CD4-positive, alpha-beta T cell treated with Interferon gamma for 1 hour (primary cell): Measurements from ENCODE around the gene PLEKHO2.
"Not testable (repeated sequence)": the region's sequence is repeated elsewhere in the genome, so short reads cannot be mapped to it uniquely, and the experiment has no call there.

Experiments
- DNase-seq: peaks from one replicate; pipeline ENCODE4 v3.0.0-alpha.2; 2020

The PLEKHO2 gene, protein sequence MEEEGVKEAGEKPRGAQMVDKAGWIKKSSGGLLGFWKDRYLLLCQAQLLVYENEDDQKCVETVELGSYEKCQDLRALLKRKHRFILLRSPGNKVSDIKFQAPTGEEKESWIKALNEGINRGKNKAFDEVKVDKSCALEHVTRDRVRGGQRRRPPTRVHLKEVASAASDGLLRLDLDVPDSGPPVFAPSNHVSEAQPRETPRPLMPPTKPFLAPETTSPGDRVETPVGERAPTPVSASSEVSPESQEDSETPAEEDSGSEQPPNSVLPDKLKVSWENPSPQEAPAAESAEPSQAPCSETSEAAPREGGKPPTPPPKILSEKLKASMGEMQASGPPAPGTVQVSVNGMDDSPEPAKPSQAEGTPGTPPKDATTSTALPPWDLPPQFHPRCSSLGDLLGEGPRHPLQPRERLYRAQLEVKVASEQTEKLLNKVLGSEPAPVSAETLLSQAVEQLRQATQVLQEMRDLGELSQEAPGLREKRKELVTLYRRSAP

DNA sequence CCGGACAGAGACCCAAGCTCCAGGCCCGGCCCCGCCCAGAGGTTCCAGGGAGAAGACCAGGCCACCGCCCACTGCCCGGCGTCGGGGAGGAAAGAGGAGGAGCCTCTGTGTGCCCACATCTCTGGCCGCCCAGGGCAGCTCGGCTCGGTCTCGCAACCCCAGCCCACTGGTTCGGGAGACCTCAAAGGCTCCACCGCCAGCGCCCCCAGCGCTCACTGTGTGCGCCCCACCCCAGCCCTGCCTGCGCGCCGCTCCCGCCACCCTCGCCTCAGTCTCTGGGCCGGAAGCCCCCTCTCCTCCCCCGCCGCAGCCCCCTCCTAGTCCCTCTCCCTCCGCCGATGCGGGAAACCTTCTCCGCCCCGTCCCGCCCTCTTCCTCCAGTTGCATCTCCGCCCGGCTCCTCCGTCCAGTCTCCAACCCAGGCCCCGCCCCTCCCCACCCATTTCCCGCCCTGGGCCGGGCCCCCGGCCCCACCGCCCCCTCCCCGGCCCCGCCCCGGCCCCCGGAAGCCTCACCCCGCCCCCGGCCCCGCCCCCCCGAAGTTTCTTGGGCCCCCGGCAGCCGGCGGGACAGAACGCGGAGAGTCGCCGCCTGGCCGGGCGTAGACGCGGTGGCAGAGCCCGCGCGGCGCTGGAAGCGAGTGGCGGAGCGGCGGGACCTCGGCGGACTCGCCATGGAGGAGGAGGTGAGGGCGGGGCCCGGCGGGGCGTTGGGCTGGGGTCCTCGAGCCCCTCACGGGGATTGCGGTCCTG lies at the start of gene PLEKHO2:
Gene PLEKHO2 (plus strand): TSS at position 572 of the 752 bp plus-strand sequence. CDS start 102 bp downstream, at position 674.
- DNase-seq, result peak; percentile 94

DNA sequence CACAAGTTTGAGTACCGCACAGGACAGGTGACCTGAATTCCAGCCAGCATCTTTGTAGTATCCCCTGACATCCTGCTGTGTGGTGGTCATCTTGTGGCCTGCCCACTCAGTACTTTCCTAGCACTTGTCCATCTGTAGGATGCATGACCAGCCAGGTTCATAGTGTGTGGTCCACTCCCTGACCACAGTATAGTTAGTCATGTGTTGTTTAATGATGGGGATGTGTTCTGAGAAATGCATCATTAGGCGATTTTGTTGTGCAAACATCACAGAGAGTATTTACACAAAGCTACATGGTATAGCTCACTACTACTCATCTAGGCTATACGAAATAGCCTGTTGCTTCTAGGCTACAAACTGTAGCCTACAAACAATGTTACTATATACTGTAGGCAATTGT lies 49.4 kb upstream of the PLEKHO2 start:
- DNase-seq, result no peak

DNA sequence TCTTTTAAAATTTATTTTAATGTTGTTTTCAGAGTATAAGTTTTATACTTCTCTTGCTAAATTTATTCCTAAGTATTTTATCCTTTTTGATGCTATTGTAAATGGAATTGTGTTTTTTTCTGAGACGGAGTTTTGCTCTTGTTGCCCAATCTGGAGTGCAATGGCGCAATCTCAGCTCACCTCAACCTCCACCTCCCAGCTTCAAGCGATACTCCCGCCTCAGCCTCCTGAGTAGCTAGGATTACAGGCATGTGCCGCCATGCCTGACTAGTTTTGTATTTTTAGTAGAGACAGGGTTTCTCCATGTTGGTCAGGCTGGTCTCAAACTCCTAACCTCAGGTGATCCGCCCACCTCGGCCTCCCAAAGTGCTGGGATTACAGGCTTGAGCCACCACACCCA lies 46.4 kb upstream of the PLEKHO2 start:
- not testable (repeated sequence) for DNase-seq

DNA sequence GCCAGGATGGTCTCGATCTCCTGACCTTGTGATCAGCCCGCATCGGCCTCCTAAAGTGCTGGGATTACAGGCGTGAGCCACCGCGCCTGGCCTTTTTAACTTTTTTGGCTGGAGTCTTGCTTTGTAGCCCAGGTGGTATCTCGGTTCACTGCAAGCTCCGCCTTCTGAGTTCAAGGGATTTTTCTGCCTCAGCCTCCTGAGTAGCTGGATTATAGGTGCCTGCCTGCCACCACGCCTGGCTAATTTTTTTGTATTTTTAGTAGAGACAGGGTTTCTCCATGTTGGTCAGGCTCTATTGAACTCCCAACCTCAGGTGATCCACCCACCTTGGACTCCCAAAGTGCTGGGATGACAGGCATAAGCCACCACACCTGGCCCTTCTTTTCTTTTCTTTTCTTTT lies 45.8 kb upstream of the PLEKHO2 start:
- not testable (repeated sequence) for DNase-seq

DNA sequence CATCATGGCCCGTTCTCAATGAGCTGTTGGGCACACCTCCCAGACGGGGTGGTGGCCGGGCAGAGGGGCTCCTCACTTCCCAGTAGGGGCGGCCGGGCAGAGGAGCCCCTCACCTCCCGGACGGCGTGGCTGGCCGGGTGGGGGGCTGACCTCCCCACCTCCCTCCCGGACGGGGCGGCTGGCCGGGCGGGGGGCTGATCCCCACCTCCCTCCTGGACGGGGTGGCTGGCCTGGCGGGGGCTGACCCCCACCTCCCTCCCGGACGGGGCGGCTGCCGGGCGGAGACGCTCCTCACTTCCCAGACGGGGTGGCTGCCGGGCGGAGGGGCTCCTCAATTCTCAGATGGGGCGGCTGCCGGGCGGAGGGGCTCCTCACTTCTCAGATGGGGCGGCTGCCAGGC lies 42.8 kb upstream of the PLEKHO2 start:
- DNase-seq, result not testable (repeated sequence)

DNA sequence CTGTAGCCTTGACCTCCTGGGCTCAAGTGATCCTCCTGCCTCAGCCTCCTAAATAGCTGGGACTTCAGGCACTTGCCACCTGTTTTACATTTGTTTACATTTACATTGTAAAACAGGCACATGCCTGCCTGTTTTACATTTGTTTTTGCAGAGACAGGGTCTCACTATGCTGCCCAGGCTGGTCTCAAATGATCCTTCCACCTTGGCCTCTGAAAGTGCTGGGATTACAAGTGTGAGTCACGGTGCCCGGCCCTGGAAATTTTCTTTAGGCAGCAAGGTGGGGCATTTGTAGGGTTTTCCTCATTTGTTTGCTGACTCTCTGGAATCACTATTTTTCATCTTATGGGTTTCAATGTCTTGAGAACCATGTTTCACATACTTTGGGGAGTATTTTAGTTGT lies 41.2 kb upstream of the PLEKHO2 start:
- no peak for DNase-seq

DNA sequence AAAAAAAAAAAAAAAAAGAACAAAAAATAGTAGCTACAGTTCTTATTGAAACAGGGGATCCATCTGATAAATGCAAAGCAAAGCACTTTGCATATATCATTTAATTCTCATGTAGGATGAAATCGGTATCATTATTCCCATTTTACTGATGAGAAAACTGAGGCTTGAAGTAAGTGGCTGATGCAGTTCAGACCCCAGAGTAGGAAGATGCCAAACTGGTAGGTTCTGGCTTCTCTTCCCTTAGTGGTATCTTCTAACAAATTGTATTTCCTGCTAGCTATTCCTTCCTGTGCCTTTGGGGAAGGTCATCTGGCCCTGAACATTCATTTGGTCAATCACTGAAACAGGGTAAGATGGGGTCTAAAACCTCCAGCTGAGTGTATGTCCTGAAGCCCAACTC lies 38.2 kb upstream of the PLEKHO2 start:
- DNase-seq, result no peak

DNA sequence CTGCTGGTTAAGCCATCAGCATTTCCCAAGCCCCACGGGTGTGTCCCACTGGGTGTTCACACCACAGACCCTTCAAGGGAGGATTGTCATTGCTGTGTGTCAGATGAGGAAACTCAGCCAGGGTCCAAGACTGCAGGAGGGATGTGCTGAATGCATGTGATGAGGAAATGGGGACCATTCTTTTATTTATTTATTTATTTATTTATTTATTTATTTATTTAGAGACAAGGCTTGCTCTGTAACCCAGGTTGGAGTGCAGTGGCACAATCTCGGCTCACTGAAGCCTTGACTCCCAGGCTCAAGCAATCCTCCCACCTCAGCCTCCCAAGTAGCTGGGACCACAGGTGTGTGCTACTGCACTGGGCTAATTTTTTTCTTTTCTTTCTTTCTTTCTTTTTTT lies 37.1 kb upstream of the PLEKHO2 start:
- no peak for DNase-seq

DNA sequence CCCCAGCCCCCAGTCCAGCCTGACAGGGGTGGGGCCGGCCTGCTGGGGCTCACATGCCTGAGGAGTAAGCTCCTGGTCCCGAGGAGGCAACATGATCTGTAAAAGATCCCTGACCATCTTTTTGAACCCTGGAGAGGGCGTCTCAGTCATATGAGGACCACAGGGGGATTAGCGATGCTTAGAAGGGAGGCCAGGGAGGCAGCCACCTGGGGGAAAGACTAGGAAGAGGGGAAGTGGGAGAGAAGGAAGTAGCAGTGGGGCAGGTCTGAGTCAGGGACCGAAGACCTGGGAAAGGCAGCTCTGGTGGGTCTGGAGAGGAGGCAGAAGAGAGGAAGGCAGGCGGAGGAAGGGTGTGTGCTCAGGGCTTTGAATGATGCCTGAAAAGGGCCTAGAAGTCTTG lies 35.2 kb upstream of the PLEKHO2 start:
- no peak for DNase-seq

DNA sequence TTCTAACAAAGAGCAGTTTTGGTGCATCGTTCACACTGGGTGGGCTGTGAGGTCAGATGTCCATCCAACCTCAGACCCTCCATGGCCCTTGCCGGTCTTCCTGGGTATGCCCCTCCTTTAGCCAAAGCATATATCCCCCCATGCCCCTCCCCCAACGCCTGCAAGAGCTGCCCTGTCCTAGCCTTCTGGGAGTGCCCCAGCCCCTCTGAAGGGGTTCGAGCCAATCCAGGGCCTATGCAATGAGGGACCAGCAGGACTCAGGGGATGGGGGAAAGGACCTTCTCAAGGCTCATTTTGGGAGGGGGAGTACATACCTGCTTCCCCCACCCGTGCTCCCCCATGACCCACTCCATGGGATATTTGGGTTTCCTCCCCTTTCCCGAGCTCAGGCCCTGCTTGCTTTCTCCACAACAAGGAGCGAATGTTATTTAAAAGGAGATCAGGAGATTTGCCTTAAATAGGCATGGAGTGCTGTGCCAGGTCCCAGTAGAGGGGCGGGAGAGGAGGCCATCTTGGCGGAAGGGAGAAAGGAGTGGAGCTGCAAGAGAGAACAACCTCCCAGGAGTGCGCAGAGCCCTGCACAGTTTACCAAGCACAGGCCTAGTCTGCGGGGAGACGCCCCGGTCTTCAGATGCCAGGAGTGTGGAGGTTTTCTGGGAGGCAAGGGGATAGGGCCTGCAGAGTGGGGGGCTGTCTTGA lies 34.5 kb upstream of the PLEKHO2 start:
- DNase-seq, result no peak

DNA sequence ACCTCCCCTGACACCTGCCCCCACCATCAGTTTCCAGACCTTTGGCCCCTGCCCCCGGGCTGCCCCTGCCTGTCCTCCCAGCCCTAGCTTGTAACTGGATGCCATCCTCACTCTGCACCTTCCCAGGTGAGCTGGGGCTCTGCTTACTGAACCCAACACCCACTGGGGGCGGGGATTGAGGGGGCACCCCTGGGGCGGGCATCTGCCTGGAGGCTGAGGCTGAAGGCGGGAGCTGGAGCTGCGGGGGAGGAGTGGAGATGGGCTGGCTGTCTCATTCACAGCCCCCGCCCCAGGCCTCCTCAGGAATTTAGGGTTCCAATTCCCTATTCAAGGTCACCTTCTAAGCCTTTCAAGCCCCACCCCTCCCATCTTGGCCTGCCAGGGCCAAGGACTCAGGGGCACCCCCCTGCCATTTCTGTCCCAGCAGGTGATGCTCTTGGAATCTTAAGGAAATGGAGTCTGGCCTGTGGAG lies 33.9 kb upstream of the PLEKHO2 start:
- no peak for DNase-seq

DNA sequence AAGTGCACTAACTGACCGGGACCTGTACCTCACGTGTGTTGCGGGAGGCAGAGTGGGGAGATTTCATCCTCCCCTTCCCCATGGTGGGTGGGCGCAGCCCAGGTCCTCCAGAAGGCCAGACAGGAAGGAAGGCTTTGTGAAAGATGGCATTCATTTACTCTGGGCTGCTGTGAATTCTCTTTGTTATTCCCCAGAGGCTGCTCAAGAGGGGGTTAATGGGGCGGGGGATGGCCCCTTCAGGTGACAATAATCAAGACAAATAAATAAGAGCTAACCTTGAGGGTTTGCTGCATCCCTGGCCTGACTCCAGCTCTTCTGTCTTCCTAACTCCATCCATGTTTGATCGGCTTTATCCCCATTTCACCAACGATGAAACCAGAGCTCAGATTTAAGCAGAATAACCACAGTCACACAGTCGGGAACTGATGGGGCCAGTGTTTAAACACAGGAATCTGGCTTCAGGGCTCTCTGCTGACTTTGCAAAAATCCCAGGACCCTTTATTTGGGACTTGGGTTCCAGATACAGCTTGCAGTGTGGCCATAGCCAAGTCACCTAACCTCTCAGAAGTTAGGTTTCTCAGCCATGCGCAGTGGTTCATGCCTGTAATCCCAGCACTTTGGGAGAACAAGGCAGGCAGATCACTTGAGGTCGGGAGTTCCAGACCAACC lies 32.8 kb upstream of the PLEKHO2 start:
- no peak for DNase-seq

DNA sequence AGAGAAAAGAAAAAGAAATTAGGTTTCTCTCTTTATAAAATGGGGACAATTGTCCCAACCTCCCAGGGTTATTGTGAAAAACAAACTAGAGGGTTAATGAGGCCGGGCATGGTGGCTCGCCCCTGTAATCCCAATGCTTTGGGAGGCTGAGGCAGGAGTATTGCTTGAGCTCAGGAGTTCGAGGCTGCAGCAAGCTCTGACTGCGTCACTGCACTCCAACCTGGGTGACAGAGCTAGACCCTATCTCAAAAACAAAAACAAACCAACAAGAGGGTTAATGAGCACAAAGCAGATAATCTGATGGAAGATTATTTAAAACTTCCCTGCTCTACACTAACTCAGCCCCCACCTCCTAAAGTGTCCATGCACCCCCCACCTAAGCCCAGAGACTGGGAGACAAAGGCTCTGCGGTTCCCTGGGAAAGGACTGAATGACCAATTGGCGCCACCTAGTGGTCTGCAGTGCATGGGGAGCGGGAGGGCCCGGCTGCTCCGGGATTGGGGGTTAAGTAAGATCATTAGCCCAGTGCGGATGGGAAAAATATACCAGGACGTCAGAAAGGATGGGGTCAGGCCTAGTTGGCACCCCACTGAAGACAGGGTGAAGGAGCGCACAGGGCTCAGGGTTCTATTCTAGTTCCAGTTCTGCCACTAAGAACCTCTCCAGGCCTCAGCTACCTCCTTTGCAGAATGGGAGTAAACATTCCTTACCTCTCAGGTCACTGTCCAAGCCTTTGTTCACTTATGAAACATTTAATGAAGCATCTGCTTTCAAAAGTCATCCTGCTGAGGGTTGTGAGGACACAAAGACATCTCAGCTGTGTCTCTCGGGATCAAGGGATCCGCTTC lies 31.8 kb upstream of the PLEKHO2 start:
- DNase-seq, result peak; percentile 42

DNA sequence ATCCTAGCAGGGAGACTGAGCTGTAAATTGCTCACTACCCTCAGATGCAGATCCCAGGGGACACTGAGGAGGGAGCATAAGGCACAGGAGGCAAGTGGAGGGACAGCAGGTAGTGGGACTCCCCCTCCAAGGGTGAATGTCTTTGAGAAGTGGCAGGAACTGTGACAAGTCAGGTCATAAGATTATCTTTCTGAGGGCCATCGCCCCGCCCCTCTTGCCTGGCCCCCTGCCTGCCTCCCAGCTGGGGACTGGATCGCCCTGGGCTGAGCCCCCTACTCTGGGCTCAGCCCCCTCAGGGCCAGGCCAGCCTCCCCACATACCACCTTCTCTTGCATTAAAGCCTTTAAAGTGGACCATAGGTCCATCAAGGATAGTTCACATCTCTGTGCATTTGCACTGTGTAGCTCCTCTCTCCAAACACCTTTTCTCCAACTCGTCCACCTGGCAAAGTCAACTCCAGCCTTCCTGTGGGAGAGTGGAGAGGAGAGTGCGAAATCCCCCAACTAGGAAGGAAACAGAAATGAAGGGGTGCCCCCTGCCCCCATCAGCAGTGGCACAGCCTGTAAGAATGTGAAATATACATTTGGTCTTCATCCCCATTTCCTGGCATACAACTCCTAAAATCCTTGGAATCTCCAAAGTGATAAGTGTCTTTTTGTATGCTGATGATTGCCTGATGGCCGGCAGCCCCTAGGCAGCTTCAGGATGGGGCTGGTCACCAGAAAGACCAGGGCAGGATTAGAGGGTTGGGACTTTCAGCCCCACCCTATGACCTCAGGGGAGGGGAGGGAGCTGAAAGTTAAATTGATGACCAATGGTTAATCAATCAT lies 31.0 kb upstream of the PLEKHO2 start:
- no peak for DNase-seq

DNA sequence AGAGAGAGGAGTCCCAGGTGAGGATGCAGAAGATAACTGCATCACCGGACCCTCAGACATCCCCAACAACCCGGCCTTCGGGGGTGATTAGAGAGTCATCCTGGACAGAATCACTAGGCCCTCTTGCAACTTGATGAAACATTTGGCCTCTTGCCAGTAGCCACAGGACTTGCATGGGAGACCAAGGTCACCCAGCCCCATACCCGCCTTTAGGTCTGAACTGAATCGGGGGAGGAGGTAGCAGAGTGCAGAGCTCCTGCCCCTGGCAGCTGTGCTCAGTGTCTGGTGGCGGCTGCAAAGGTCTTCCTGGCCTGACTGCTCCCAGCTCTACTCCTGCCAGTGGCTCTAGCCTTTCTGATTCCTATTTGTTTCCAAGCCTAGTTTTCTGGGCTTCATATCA lies 28.6 kb upstream of the PLEKHO2 start:
- no peak for DNase-seq

DNA sequence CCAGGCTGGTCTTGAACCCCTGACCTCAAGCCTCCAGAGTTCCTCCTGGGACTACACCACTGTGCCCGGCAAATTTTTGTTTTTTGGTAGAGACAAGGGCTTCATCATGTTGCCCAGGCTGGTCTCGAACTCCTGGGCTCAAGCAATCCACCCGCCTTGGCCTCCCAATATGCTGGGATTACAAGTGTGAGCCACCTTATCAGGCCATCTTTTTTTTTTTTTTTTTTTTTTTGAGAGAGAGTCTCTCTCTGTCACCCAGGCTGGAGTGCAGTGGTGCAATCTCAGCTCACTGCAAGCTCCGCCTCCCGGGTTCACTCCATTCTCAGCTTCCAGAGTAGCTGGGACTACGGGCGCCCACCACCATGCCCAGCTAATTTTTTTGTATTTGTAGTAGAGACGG lies 27.4 kb upstream of the PLEKHO2 start:
- not testable (repeated sequence) for DNase-seq

DNA sequence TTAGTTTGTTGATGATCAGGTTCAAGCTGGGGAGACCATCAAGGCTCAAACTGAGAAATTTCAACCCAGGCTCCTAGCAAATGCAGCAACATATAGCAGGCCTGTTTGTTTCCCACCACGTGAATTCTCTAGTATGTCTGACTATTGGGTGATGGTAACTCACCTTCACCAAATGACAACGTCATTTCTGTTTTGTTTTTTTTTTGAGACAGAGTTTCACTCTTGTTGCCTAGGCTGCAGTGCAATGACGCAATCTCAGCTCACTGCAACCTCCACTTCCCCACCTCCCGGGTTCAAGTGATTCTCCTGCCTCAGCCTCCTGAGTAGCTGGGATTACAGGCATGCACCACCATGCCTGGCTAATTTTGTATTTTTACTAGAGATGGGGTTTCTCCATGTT lies 26.8 kb upstream of the PLEKHO2 start:
- DNase-seq, result not testable (repeated sequence)

DNA sequence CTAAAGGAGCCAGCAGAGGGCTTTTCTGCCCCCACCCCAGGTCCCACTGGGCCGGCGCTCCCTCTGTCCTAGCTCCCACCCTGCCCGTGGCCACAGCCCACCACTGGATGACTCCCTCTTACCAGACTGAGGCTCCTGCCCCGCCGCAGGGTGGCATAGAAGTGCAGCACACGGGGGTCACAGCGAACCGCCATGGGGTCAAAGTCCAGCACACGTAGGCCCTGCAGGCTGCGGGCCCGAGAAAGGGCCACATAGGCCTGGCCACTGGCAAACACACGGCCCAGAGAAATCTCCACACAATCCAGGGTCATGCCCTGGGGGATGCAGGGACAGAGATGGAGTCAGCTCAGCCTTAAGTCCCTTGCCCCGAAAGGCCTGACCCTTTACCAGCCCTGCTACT lies 25.3 kb upstream of the PLEKHO2 start:
- DNase-seq, result no peak

DNA sequence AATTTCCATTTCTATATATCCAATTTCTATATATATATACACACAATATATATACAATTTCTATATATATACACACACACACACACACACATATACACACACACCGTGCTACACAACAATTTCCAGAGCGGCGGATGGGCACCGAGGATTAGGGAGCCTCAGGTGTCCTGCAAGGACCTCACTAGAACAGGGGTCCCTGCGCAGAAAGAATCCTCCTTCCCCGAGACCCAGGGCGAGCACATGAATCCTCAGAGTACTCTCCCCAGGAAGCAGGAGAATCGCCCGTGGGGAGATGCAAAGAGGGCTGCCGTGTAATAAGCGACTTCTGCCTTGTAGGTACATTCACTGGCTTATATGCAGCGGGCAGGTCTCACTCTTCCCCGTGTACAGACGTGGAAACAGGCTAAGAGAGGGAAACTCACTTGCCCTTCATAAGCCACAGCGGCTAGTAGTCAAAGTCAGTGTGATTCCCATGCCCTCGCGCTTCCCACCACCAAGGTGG lies 16.7 kb upstream of the PLEKHO2 start:
- no peak for DNase-seq

DNA sequence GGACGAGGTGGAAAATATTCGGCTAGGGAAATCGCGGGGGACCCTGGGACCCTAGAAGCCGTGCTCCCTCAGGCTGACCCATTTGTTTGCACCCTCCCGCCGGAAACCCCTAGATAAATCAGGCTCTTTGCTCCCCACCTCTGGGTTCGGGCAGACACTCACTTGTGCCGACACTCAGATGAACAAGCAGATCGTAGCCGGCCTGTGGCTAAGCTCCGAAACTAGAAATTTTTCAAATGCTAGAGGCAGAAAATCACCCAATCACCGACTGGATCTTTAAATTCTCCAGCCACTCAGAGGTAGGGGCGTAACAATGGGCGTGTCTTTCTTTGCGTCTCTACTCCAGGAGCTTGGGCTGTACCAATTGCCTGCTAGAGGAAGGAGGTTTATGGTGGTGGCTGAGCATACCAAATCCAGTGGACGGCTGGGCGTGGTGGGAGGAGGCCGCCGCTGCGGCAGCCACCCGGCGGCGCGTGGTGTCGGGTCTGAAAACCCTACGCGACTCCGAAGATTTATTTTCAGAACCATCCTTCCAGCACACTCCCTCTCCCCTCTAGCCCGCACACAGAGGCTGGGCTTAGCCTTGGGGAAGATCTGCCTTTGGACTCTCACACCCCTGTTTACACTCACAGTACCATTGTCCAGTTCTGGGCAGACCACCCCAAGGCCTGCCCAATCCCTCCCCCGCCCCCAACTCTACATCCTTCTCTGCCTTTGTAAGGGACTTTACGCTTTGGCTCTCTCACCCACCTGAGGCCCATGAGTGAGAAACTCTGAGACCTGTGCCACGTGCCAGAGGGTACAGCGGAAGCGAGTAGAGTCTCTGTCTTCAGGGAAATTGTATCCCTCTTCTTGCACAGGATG lies 16.1 kb upstream of the PLEKHO2 start, which contains the start of gene PIF1:
Gene PIF1 (minus strand): TSS at position 217 of the 864 bp plus-strand sequence. CDS start 1,312 bp downstream, outside the sequence.
- DNase-seq, result peak; percentile 93
